HG03571 (cell line): Measurements from ENCODE around the gene MAP3K13.

Source experiments
- ATAC-seq: cut with Tn5 transposase; IDR thresholded peaks from one replicate; pipeline ENCODE4 v1.9.1; 2021; ENCODE audit not compliant: unreplicated experiment

MAP3K13 gene

GRCh38 chr3:185503521-185503920, 140.6 kb downstream of the MAP3K13 start:
- no peak for ATAC-seq

GRCh38 chr3:185504636-185505035, 141.7 kb downstream of the MAP3K13 start:
- no peak for ATAC-seq

GRCh38 chr3:185507883-185508282, 144.9 kb downstream of the MAP3K13 start:
- ATAC-seq = no peak

- no peak for ATAC-seq
These were observed 145.5 kb downstream of the MAP3K13 start for GRCh38 chr3:185508335-185508991.

GRCh38 chr3:185511711-185512110, 148.8 kb downstream of the MAP3K13 start:
- no peak for ATAC-seq

GRCh38 chr3:185517387-185518130, 154.6 kb downstream of the MAP3K13 start:
- no peak for ATAC-seq

- no peak for ATAC-seq
These were observed 156.1 kb downstream of the MAP3K13 start for GRCh38 chr3:185519021-185519420.

- ATAC-seq = no peak
These were observed 158.6 kb downstream of the MAP3K13 start for GRCh38 chr3:185521349-185522138.

GRCh38 chr3:185526349-185526951, 163.5 kb downstream of the MAP3K13 start:
- ATAC-seq = no peak

GRCh38 chr3:185527364-185527763, 164.4 kb downstream of the MAP3K13 start:
- no peak for ATAC-seq

GRCh38 chr3:185528532-185528931, 165.6 kb downstream of the MAP3K13 start:
- ATAC-seq = no peak

GRCh38 chr3:185530856-185531255, 167.9 kb downstream of the MAP3K13 start:
- ATAC-seq = no peak

- ATAC-seq = no peak
These were observed 170.0 kb downstream of the MAP3K13 start for GRCh38 chr3:185532901-185533300.

- ATAC-seq = no peak
These were observed 171.6 kb downstream of the MAP3K13 start for GRCh38 chr3:185534511-185534910.

- peak; percentile 98 for ATAC-seq
These were observed 174.5 kb downstream of the MAP3K13 start for GRCh38 chr3:185537369-185537970.
